ENCODE measurements around the gene MUC5AC. TPM values are rescaled to one million over a fixed set of nuclear protein-coding genes. Genes with fewer than 3 reads are reported as not detected.

Gene MUC5AC
- total RNA-seq, 1 experiment from 2014 or later, result 0.11 TPM

- H2AFZ ChIP-seq (ENCODE audit: low read length), result no peak overlapping the region
- H3K4me3 ChIP-seq (ENCODE audit: low read length), result no peak overlapping the region
- H3K27me3 ChIP-seq (ENCODE audit: low read length), result no peaks in the 10 kb centered on the region
- no peaks in the 10 kb centered on the region for H4K20me1 ChIP-seq (ENCODE audit: low read length)
- intact Hi-C loops (cut with micrococcal nuclease), result no loop called here
- ChIA-PET POLR2A (ENCODE audit: unreplicated experiment) (no interaction called here), CTCF (no interaction called here)
- TF ChIP-seq CTCF (conservative IDR thresholded peaks at IDR 0.05; ENCODE audit: low read depth, low read length) (no peak), EZH2 (IDR thresholded peaks at IDR 0.05; ENCODE audit: low read length, unreplicated experiment) (no peak), EZH2phosphoT487 (IDR thresholded peaks at IDR 0.05; ENCODE audit: borderline replicate concordance, low read length) (no peak)
- H3K27ac ChIP-seq (ENCODE audit: low read length), result no peak overlapping the region
- no peak overlapping the region for H3K9ac ChIP-seq (ENCODE audit: low read length)
- no peaks in the 10 kb centered on the region for H3K36me3 ChIP-seq (ENCODE audit: low read depth, low read length)
- no peaks in the 10 kb centered on the region for H3K9me2 ChIP-seq (replicated peaks; ENCODE audit: low read length)
- no peaks in the 10 kb centered on the region for H3K79me2 ChIP-seq (ENCODE audit: low read length)
- no peak for DNase-seq
- H3K4me2 ChIP-seq (ENCODE audit: low read length), result no peak overlapping the region
- H3F3A ChIP-seq (ENCODE audit: low read length, unreplicated experiment), result no peaks in the 10 kb centered on the region
- no TSS peak for BruUV-seq (replicated peaks)
- no peak for ATAC-seq
- no peaks in the 10 kb centered on the region for H3K4me1 ChIP-seq (ENCODE audit: insufficient read depth, low read length)
- no peaks in the 10 kb centered on the region for H3K9me3 ChIP-seq (ENCODE audit: low read length)
Observed at GRCh38 chr11:1168256-1168655, 10.5 kb downstream of the MUC5AC start.

GRCh38 chr11:1168721-1169161 lies 11.0 kb downstream of the MUC5AC start:
- POLR2A ChIA-PET (ENCODE audit: unreplicated experiment), result no interaction called here
- BruUV-seq (replicated peaks), result no TSS peak
- CTCF ChIA-PET, result no interaction called here

More at GRCh38 chr11:1168721-1169161, 11.0 kb downstream of the MUC5AC start:
- Histone ChIP-seq H3K4me2 (ENCODE audit: low read length) (no peak overlapping the region), H3K27ac (ENCODE audit: low read length) (no peak overlapping the region), H3F3A (ENCODE audit: low read length, unreplicated experiment) (no peaks in the 10 kb centered on the region), H3K27me3 (ENCODE audit: low read length) (no peaks in the 10 kb centered on the region), H3K4me1 (ENCODE audit: insufficient read depth, low read length) (no peaks in the 10 kb centered on the region), H2AFZ (ENCODE audit: low read length) (no peak overlapping the region), H3K79me2 (ENCODE audit: low read length) (no peaks in the 10 kb centered on the region), H4K20me1 (ENCODE audit: low read length) (no peaks in the 10 kb centered on the region), H3K9ac (ENCODE audit: low read length) (no peak overlapping the region), H3K36me3 (ENCODE audit: low read depth, low read length) (no peaks in the 10 kb centered on the region), H3K4me3 (ENCODE audit: low read length) (no peak overlapping the region), H3K9me3 (ENCODE audit: low read length) (no peaks in the 10 kb centered on the region), H3K9me2 (replicated peaks; ENCODE audit: low read length) (no peaks in the 10 kb centered on the region)
- no peak for ATAC-seq
- intact Hi-C loops (cut with micrococcal nuclease), result no loop called here
- no peak for DNase-seq
- TF ChIP-seq EZH2 (IDR thresholded peaks at IDR 0.05; ENCODE audit: low read length, unreplicated experiment) (no peak), CTCF (conservative IDR thresholded peaks at IDR 0.05; ENCODE audit: low read depth, low read length) (no peak), EZH2phosphoT487 (IDR thresholded peaks at IDR 0.05; ENCODE audit: borderline replicate concordance, low read length) (no peak)
